SH-SY5Y (cell line): Measurements from ENCODE around the gene FCRL2.

Experiments used
- GATA2 ChIP-seq: IDR thresholded peaks from 2 replicates; pipeline ENCODE4 v1.6.1; 2011; ENCODE audit warnings: mild to moderate bottlenecking, low read depth, low read length
- GATA3 ChIP-seq: IDR thresholded peaks from 2 replicates; pipeline ENCODE4 v1.6.1; 2011; ENCODE audit warnings: low read depth, mild to moderate bottlenecking, low read length, moderate library complexity

GRCh38 chr1:157739229-157739901 is 37.6 kb downstream of the FCRL2 start:
- TF ChIP-seq GATA3 (no peak), GATA2 (no peak)
